MM.1S (cell line): Measurements from ENCODE around the gene BEGAIN.

Experiments used
- DNase-seq: peaks from one replicate; pipeline ENCODE4 v3.0.0-alpha.2; 2015
- H2AFZ ChIP-seq: fragments of 300-600 bp; sonication (generic); 2 replicates; pipeline ENCODE4 v1.6.0; 2016; ENCODE audit warnings: antibody characterized with exemption, low read length
- H3F3A ChIP-seq: fragments of 300-600 bp; sonication (generic); 2 replicates; pipeline ENCODE4 v1.6.1; 2016; ENCODE audit warnings: mild to moderate bottlenecking, antibody characterized with exemption, low read length, moderate library complexity, mixed read lengths; ENCODE audit not compliant: insufficient read depth
- H3K27ac ChIP-seq: fragments of 300-600 bp; sonication (generic); 2 replicates; pipeline ENCODE4 v1.5.1; 2016; ENCODE audit warnings: mild to moderate bottlenecking, low read length
- H3K27me3 ChIP-seq: fragments of 300-600 bp; sonication (generic); replicated peaks from 2 replicates; pipeline ENCODE4 v1.6.0; 2016; ENCODE audit warnings: low read length; ENCODE audit not compliant: insufficient read depth
- H3K36me3 ChIP-seq: fragments of 300-600 bp; sonication (generic); replicated peaks from 2 replicates; pipeline ENCODE4 v1.6.1; 2016; ENCODE audit warnings: mild to moderate bottlenecking, low read length, mixed read lengths; ENCODE audit not compliant: insufficient read depth
- H3K4me1 ChIP-seq: fragments of 300-600 bp; sonication (generic); 2 replicates; pipeline ENCODE4 v1.6.1; 2016; ENCODE audit warnings: low read length, mixed read lengths
- H3K4me2 ChIP-seq: fragments of 300-600 bp; sonication (generic); 2 replicates; pipeline ENCODE4 v1.6.0; 2016; ENCODE audit warnings: low read depth, low read length
- H3K4me3 ChIP-seq: fragments of 300-600 bp; sonication (generic); 2 replicates; pipeline ENCODE4 v1.5.1; 2016; ENCODE audit warnings: low read length, mixed read lengths
- H3K79me2 ChIP-seq: fragments of 300-600 bp; sonication (generic); 2 replicates; pipeline ENCODE4 v1.6.1; 2016; ENCODE audit warnings: mixed run types, low read length, mixed read lengths
- H3K9ac ChIP-seq: fragments of 300-600 bp; sonication (generic); 2 replicates; pipeline ENCODE4 v1.6.1; 2016; ENCODE audit warnings: low read length, mixed read lengths
- H3K9me2 ChIP-seq: fragments of 300-600 bp; sonication (generic); replicated peaks from 2 replicates; pipeline ENCODE4 v1.6.1; 2016; ENCODE audit warnings: mild to moderate bottlenecking, low read length, mixed read lengths; ENCODE audit not compliant: insufficient read depth
- H3K9me3 ChIP-seq: fragments of 300-600 bp; sonication (generic); replicated peaks from 2 replicates; pipeline ENCODE4 v1.6.1; 2016; ENCODE audit warnings: mild to moderate bottlenecking, low read length, mixed read lengths; ENCODE audit not compliant: insufficient read depth
- H4K20me1 ChIP-seq: fragments of 300-600 bp; sonication (generic); 2 replicates; pipeline ENCODE4 v1.6.1; 2016; ENCODE audit warnings: mild to moderate bottlenecking, low read length, moderate library complexity, mixed read lengths; ENCODE audit not compliant: insufficient read depth
- CTCF ChIP-seq: fragments of 300-600 bp; sonication (generic); IDR thresholded peaks from 2 replicates; pipeline ENCODE4 v1.5.1; 2016; ENCODE audit warnings: antibody characterized with exemption, low read length, mixed read lengths
- EZH2 ChIP-seq: fragments of 300-600 bp; sonication (generic); optimal IDR thresholded peaks from 2 replicates; pipeline ENCODE3; 2017; ENCODE audit warnings: low read depth, mild to moderate bottlenecking, antibody characterized with exemption, low read length, mixed read lengths
- EZH2phosphoT487 ChIP-seq: fragments of 300-600 bp; sonication (generic); IDR thresholded peaks from 2 replicates; pipeline ENCODE4 v1.6.1; 2018; ENCODE audit warnings: antibody characterized with exemption, low read length

The BEGAIN gene

DNA sequence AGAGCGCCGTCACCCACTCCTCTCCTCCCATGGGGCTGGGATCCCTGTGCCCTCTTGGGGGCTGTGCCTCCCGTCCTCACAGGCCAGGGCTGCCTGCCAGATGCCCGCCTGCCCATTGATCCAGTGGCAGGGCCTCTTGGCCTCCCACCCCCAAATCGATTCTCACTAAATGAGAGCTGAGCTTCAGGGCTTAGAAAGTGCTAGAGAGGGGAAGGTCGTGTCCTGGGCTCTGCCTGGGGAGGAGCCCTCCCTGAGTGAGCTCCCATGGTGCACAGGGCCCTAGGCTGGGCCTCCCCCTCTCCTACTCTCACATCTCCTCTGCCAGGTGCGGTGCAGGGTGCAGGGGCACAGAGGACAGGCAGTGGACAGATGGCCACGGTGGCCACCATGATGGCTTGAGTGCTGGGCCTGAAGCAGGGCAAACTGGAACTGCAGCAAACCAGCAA lies 9.2 kb downstream of the BEGAIN start:
- H3F3A ChIP-seq = no peaks in the 10 kb centered on the region
- H3K9ac ChIP-seq = no peak overlapping the region
- TF ChIP-seq EZH2 (no peak), CTCF (no peak), EZH2phosphoT487 (no peak)
- H3K4me3 ChIP-seq = no peak overlapping the region
- no peaks in the 10 kb centered on the region for H4K20me1 ChIP-seq
- no peaks in the 10 kb centered on the region for H3K9me3 ChIP-seq
- H2AFZ ChIP-seq = no peak overlapping the region
- no peaks in the 10 kb centered on the region for H3K79me2 ChIP-seq
- H3K9me2 ChIP-seq = no peaks in the 10 kb centered on the region
- no peaks in the 10 kb centered on the region for H3K4me1 ChIP-seq
- H3K4me2 ChIP-seq = no peak overlapping the region
- no peak overlapping the region for H3K27ac ChIP-seq
- no peak for DNase-seq
- peaks cover 37% of the 10 kb centered on the region for H3K27me3 ChIP-seq
- no peaks in the 10 kb centered on the region for H3K36me3 ChIP-seq

DNA sequence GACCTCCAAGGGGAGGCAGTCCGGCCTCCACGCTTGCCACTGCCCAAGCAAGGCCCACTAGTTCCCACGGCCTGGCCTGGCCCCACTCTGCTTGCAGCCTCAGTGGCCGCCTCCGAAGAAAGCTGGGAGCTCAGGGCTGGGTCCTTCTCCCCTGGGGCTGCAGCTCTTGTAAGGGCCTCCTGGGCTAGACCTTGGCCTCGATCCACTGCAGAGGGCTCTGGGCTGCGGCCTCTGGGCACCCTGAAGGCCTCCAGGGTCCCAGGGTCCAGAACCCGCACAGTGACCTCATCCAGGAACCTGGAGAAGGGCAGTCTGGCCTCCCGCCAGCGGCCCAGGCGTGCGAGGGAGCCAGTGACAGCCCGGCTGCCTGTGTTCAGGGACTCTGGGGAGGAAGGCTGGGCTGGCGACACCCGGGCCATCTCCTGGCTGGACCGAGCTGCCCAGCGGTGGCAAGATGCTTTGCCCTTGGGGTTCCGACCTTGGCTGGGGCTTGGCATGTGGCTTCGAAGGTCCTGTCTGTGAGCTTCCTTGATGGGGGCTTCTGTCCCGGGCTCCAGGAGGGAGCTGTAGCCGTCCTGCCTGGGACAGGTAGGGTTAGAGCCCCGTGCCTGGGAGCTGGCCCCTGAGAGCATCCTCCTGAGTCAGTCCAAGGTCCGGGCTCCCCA lies 9.8 kb downstream of the BEGAIN start:
- Histone ChIP-seq H3K4me1 (no peaks in the 10 kb centered on the region), H3K4me3 (no peak overlapping the region), H3K79me2 (no peaks in the 10 kb centered on the region), H3K9me3 (no peaks in the 10 kb centered on the region), H3K9ac (no peak overlapping the region), H2AFZ (no peak overlapping the region), H3K9me2 (no peaks in the 10 kb centered on the region), H3K4me2 (no peak overlapping the region), H3K27me3 (peaks cover 37% of the 10 kb centered on the region), H3K36me3 (no peaks in the 10 kb centered on the region), H3K27ac (no peak overlapping the region), H3F3A (no peaks in the 10 kb centered on the region), H4K20me1 (no peaks in the 10 kb centered on the region)
- no peak for TF ChIP-seq CTCF
- no peak for TF ChIP-seq EZH2
- no peak for TF ChIP-seq EZH2phosphoT487
- no peak for DNase-seq

- Histone ChIP-seq H4K20me1 (no peaks in the 10 kb centered on the region), H3K9me3 (no peaks in the 10 kb centered on the region), H3K4me2 (no peak overlapping the region), H3K27ac (no peak overlapping the region), H3K9me2 (no peaks in the 10 kb centered on the region), H3F3A (no peaks in the 10 kb centered on the region), H3K4me1 (no peaks in the 10 kb centered on the region), H3K27me3 (peaks cover 37% of the 10 kb centered on the region), H3K36me3 (no peaks in the 10 kb centered on the region), H3K4me3 (no peak overlapping the region), H2AFZ (no peak overlapping the region), H3K79me2 (no peaks in the 10 kb centered on the region), H3K9ac (no peak overlapping the region)
- DNase-seq = no peak
- TF ChIP-seq EZH2phosphoT487 (no peak), CTCF (no peak), EZH2 (no peak)
Measured at GRCh38 chr14:100576091-100577085, 10.8 kb downstream of the BEGAIN start.
